Myometrial cell (primary cell): ENCODE results near the gene CEP19. TPM values are rescaled to one million over a fixed set of nuclear protein-coding genes. Genes with fewer than 3 reads are reported as not detected.

Experiments used
- total RNA-seq: library from RNA; depleted of rRNA; stranded (reverse); fragments of >200 nt; gene quantifications from 2 replicates; pipeline ENCODE4 v1.2.3, GENCODE V29; 2015

Gene CEP19, protein sequence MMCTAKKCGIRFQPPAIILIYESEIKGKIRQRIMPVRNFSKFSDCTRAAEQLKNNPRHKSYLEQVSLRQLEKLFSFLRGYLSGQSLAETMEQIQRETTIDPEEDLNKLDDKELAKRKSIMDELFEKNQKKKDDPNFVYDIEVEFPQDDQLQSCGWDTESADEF
- total RNA-seq: 2.5 and 3.5 TPM in 2 replicates

DNA sequence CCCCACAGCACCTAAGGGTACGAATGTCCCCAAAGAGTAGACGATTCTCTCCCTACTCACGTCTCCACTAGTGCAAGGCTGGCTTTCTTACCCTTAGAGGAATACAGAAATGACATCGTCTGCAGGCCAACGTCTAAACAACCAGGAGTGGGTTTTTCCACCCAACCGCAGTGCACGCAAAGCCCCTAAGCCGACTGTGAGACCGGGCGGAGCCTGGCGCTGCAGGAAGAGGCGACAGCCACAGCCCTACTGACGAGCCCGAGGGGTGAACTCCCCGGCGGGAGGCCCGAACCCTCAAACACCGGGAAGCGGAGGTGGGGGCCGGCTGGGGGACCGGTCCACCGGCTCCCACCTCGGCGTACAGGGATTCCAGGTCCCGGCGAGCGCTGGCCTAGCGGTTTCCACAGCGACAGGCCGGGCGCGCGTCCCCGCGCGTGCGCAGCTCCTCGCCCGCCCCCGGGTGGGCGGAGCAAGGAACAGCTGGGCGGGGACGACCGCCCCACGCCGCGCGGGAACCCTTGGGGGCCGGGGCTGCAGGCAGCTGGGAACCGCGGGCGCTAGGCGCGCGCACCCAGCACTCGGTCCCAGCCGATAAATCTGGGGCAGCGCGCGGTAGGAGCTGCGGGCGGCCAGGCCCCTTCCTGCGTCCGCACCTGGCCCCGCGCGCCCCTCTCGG is at the start of gene CEP19, which contains the start of gene PIGX:
Gene CEP19 (minus strand): TSS at position 413 of the 676 bp plus-strand sequence. CDS start 3,593 bp downstream, outside the sequence.
Gene PIGX (plus strand): TSS at position 540 of the 676 bp plus-strand sequence.

DNA sequence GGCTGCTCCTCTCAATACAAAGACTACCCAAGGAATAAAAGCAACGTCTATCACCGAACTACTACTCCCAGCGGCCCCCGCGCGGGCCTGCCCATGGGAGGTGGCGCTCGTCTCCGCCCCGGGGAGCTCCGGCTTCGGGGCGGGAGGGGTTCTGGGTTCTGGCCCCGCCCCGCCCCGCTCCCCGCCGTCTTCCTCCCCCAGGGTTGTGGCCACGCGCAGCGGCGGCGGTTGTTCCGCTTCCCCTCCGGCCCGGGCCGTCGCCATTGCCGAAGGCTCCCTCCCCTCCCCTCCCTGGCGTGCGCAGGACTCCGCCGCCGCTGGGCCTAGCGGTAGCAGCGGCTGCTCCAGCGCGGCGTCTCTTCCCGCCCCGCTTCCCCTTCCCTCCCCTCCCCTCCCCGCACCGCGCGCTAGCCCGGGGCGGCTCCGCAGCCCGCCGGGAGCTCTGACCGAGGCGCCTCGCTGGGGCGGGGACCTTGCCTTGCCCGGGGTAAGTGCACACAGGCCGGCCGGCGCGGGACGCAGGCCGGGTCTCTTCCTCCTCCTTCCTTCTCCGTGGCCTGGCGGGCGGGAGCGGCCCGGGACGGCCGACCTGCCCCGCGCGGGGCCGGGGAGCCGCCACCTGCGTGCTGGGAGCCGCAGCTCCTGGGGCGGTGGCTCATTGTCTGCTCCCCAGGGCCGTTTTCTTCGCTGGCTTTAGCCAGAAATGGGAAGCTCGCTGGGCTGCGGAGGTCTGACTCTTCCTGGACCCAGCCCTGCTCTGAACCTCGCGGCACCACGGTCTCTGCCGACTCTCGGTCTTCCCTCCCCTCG is 27.8 kb upstream of the CEP19 start, which contains the start of gene PAK2:
Gene PAK2 (plus strand): TSS at position 187 of the 810 bp plus-strand sequence. CDS start 42,790 bp downstream, outside the sequence.

Other genes with a start within 250 kb of the CEP19 start
- 9.8 and 13.3 TPM in 2 replicates for gene RNF168, start 208.5 kb downstream of the CEP19 start, total RNA-seq
- gene SMCO1, start 196.9 kb downstream of the CEP19 start, total RNA-seq: not detected in 2 replicates
- gene WDR53, start 143.7 kb downstream of the CEP19 start, total RNA-seq: 3.2 and 8.3 TPM in 2 replicates
- gene FBXO45, start 143.6 kb downstream of the CEP19 start, total RNA-seq: 6.4 and 8.4 TPM in 2 replicates
- under 0.01 TPM in 1 of 2 replicates, not detected in the other for gene NRROS, start 72.6 kb downstream of the CEP19 start, total RNA-seq
- gene PIGX, start 127 bp upstream of the CEP19 start, total RNA-seq: 30.5 and 31.1 TPM in 2 replicates
- 27.1 and 43.8 TPM in 2 replicates for gene PAK2, start 27.6 kb upstream of the CEP19 start, total RNA-seq
- 14.1 and 24.6 TPM in 2 replicates for gene SENP5, start 155.7 kb upstream of the CEP19 start, total RNA-seq
- 57.1 and 59.0 TPM in 2 replicates for gene NCBP2, start 230.3 kb upstream of the CEP19 start, total RNA-seq